ENCODE measurements around the gene PTGER1. TPM values are rescaled to one million over a fixed set of nuclear protein-coding genes. Genes with fewer than 3 reads are reported as not detected.
A peak's percentile ranks its signal among the peaks of the same experiment; 100 is the strongest.

The PTGER1 gene
- total and polyA plus RNA-seq, 8 donors, result 0.76 to 12.9 (median 5.5) TPM

- H3K27me3 ChIP-seq, result no peaks in the 10 kb centered on the region
Observed at GRCh38 chr19:14446336-14447036, 28.7 kb downstream of the PTGER1 start.

GRCh38 chr19:14443632-14444216 lies 31.4 kb downstream of the PTGER1 start:
- no peak for TF ChIP-seq CTCF (IDR thresholded peaks at IDR 0.05)
- H3K4me1 ChIP-seq, result peaks cover 12 to 25% of the 10 kb centered on the region in 2 donors
- no peak overlapping the region for H3K27ac ChIP-seq
- no peak for DNase-seq
- no peaks in the 10 kb centered on the region for H3K27me3 ChIP-seq
- intact Hi-C loops (cut with DNase I), result no loop called here
- ATAC-seq, result no peak
- peaks cover 10 to 79% of the 10 kb centered on the region in 2 donors for H3K36me3 ChIP-seq
- no peak overlapping the region for H3K4me3 ChIP-seq
- no peaks in the 10 kb centered on the region for H3K9me3 ChIP-seq

More at GRCh38 chr19:14446336-14447036, 28.7 kb downstream of the PTGER1 start:
- H3K9me3 ChIP-seq, result no peaks in the 10 kb centered on the region
- ATAC-seq, result no peak
- peaks cover 10 to 100% of the 10 kb centered on the region in 2 donors for H3K36me3 ChIP-seq
- TF ChIP-seq CTCF (IDR thresholded peaks at IDR 0.05), result no peak
- no peaks in the 10 kb centered on the region for H3K4me1 ChIP-seq
- no peak overlapping the region for H3K4me3 ChIP-seq
- DNase-seq, result no peak
- H3K27ac ChIP-seq, result no peak overlapping the region
- intact Hi-C loops (cut with DNase I), result no loop called here

GRCh38 chr19:14442891-14443631 lies 32.1 kb downstream of the PTGER1 start:
- H3K4me1 ChIP-seq, result peaks cover 16 to 31% of the 10 kb centered on the region in 2 donors
- DNase-seq (peak in 1 of 4 donors; percentile 60), ATAC-seq (no peak)
- no peak overlapping the region for H3K4me3 ChIP-seq
- no peaks in the 10 kb centered on the region for H3K27me3 ChIP-seq
- intact Hi-C loops (cut with DNase I), result no loop called here
- H3K27ac ChIP-seq, result no peak overlapping the region
- H3K9me3 ChIP-seq, result no peaks in the 10 kb centered on the region
- no peak for TF ChIP-seq CTCF (IDR thresholded peaks at IDR 0.05)
- H3K36me3 ChIP-seq, result peaks cover 10 to 72% of the 10 kb centered on the region in 2 donors

GRCh38 chr19:14441041-14441938 lies 33.9 kb downstream of the PTGER1 start:
- Histone ChIP-seq H3K4me3 (peak overlapping the region in 1 of 2 donors; percentile 55), H3K36me3 (peaks cover 10 to 54% of the 10 kb centered on the region in 2 donors), H3K27ac (peak overlapping the region in 1 of 2 donors; percentile 80), H3K4me1 (peaks cover 16 to 48% of the 10 kb centered on the region in 2 donors), H3K27me3 (no peaks in the 10 kb centered on the region), H3K9me3 (no peaks in the 10 kb centered on the region)
- DNase-seq (peak in 1 of 4 donors; percentile 68), ATAC-seq (no peak)
- TF ChIP-seq CTCF (IDR thresholded peaks at IDR 0.05), result no peak
- intact Hi-C loops (cut with DNase I), result no loop called here

Measured in left lung (tissue), 10 donors.